ENCODE data around the gene PBX3. TPM values are rescaled to one million over a fixed set of nuclear protein-coding genes. Genes with fewer than 3 reads are reported as not detected.

PBX3 gene
- total and polyA plus RNA-seq, 2 donors (not counting 1 experiment from before 2014, with no cell fraction given): 35.8 to 51.8 TPM

DNA sequence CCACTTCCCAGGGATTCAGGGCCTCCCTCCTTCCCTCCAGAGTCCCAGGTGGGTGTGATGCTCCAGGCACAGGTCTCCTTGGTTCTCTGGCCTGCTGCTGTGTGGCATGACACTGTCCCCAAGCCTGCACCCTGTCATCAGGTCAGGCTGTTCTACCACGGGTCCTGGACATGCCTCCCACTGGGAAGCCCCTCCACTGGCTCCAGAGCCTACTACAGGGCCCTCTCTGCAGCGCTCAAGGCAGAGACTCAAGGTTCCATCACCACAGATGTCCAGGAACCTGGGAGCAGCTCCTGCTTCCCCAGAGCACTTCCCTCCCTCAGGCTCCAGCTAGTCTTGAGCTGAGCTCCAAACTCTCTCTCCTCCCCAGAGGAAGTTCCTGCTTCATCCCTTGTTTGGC lies 237.3 kb downstream of the PBX3 start:
- no peaks in the 10 kb centered on the region for H3K27me3 ChIP-seq (ENCODE audit: control insufficient read depth, insufficient read depth, low read length)
- H4K20me1 ChIP-seq (ENCODE audit: control insufficient read depth, extremely low read depth, insufficient read depth, low read length): no peaks in the 10 kb centered on the region
- no peak overlapping the region for H3K4me3 ChIP-seq (replicated peaks in 1 of 4; ENCODE audit: control extremely low read depth in 1 of 4, insufficient read depth in 1 of 4, low read depth in 3 of 4, low read length in 4 of 4)
- H2AFZ ChIP-seq (ENCODE audit: low read length): no peak overlapping the region
- H3K27ac ChIP-seq (ENCODE audit: insufficient read depth, low read length): no peak overlapping the region
- no peak for TF ChIP-seq EZH2 (IDR thresholded peaks at IDR 0.05; ENCODE audit: low read length, missing control alignments)
- TF ChIP-seq, protein P1, sequence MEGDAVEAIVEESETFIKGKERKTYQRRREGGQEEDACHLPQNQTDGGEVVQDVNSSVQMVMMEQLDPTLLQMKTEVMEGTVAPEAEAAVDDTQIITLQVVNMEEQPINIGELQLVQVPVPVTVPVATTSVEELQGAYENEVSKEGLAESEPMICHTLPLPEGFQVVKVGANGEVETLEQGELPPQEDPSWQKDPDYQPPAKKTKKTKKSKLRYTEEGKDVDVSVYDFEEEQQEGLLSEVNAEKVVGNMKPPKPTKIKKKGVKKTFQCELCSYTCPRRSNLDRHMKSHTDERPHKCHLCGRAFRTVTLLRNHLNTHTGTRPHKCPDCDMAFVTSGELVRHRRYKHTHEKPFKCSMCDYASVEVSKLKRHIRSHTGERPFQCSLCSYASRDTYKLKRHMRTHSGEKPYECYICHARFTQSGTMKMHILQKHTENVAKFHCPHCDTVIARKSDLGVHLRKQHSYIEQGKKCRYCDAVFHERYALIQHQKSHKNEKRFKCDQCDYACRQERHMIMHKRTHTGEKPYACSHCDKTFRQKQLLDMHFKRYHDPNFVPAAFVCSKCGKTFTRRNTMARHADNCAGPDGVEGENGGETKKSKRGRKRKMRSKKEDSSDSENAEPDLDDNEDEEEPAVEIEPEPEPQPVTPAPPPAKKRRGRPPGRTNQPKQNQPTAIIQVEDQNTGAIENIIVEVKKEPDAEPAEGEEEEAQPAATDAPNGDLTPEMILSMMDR (conservative IDR thresholded peaks at IDR 0.05 in 1 of 2, IDR thresholded peaks at IDR 0.05 in 1 of 2; ENCODE audit: low read depth in 1 of 2, low read length in 2 of 2): no peak
- H3K9me3 ChIP-seq (ENCODE audit: control insufficient read depth, insufficient read depth, low read depth, low read length): no peaks in the 10 kb centered on the region
- H3K36me3 ChIP-seq (ENCODE audit: control insufficient read depth, insufficient read depth, low read length): no peaks in the 10 kb centered on the region
- H3K9ac ChIP-seq (ENCODE audit: insufficient read depth, low read length): no peak overlapping the region
- no peaks in the 10 kb centered on the region for H3K79me2 ChIP-seq (ENCODE audit: control insufficient read depth, insufficient read depth, low read length)
- H3K4me2 ChIP-seq (ENCODE audit: extremely low read depth, insufficient read depth, low read length): no peak overlapping the region
- no peaks in the 10 kb centered on the region for H3K4me1 ChIP-seq (ENCODE audit: control insufficient read depth, extremely low read depth, insufficient read depth, low read length)
- no peak for DNase-seq (ENCODE audit: low read depth in 2 of 2)

DNA sequence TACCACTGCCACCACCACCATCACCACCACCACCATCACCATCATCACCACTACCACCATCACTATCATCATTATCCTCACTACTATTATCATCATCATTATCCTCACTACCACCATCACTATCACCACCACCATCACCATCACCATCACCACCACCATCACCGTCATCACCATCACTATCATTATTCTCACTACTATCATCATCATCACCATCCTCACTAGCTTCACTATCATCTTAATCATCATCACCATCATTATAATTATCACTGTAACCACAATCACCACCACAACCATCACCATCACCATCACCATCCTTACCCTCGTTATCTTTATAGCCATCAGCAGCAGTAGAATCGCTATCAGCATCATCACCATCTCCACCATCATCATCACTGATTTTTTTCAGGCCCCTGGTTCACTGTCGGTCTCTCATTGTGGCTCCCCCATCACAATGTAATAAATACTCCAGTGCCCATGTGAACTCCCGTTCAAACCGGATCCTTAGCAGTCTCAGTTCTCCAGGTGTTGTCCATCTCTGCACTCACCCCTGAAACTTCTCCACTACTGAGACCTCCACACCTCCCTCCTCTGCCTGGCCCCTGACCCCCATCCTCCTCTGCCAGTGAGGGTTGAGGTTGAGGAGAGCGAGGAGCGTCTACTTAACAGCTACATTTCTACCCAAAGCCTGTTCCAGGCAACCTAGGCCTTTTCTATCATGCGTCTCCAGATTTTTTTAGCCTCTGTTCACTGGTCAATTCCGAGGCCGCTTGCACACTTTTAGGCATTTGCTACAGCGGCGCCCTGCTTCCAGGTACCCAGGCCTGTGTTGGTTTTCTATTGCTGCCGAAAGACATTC lies 238.2 kb downstream of the PBX3 start:
- no peak overlapping the region for H2AFZ ChIP-seq (ENCODE audit: low read length)
- no peaks in the 10 kb centered on the region for H4K20me1 ChIP-seq (ENCODE audit: control insufficient read depth, extremely low read depth, insufficient read depth, low read length)
- H3K27ac ChIP-seq (ENCODE audit: insufficient read depth, low read length): no peak overlapping the region
- H3K4me1 ChIP-seq (ENCODE audit: control insufficient read depth, extremely low read depth, insufficient read depth, low read length): no peaks in the 10 kb centered on the region
- no peaks in the 10 kb centered on the region for H3K27me3 ChIP-seq (ENCODE audit: control insufficient read depth, insufficient read depth, low read length)
- no peaks in the 10 kb centered on the region for H3K9me3 ChIP-seq (ENCODE audit: control insufficient read depth, insufficient read depth, low read depth, low read length)
- no peak overlapping the region for H3K4me3 ChIP-seq (replicated peaks in 1 of 4; ENCODE audit: control extremely low read depth in 1 of 4, insufficient read depth in 1 of 4, low read depth in 3 of 4, low read length in 4 of 4)
- no peaks in the 10 kb centered on the region for H3K79me2 ChIP-seq (ENCODE audit: control insufficient read depth, insufficient read depth, low read length)
- H3K36me3 ChIP-seq (ENCODE audit: control insufficient read depth, insufficient read depth, low read length): no peaks in the 10 kb centered on the region
- DNase-seq (ENCODE audit: low read depth in 2 of 2): no peak
- no peak for TF ChIP-seq EZH2 (IDR thresholded peaks at IDR 0.05; ENCODE audit: low read length, missing control alignments)
- TF ChIP-seq, protein P1 (conservative IDR thresholded peaks at IDR 0.05 in 1 of 2, IDR thresholded peaks at IDR 0.05 in 1 of 2; ENCODE audit: low read depth in 1 of 2, low read length in 2 of 2): no peak
- no peak overlapping the region for H3K4me2 ChIP-seq (ENCODE audit: extremely low read depth, insufficient read depth, low read length)
- H3K9ac ChIP-seq (ENCODE audit: insufficient read depth, low read length): no peak overlapping the region

DNA sequence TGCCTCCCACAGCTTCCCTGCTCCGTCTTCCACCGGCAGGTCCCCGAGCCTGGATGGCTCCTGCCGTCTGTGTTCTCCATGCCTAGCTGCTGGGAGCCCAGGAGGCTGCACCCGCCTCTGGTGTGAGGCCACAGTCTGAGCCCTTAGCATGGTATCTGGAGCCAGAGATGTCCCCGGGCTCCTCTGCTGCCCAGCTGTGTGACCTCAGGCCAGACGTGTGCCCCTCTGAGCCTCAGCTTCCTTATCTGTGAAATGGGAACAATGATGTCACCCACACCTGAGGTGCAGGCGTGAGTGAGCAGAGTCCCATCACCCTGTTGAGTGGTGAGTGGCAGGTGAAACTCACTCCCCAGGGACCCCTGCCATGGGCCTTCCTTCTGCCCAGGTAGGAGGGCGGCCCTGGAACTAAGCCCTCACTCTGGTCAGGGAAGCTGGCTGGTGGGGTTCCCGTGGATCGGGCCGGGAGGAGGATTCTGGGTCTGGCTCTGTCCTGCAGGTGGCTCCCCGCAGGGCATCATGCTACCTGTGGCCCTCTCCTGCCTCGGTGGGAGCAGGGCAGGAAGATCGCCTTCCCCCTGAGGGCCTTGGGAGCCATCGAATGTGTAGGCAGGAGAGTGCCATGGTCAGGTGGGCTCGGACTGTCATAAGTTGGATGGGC lies 239.0 kb downstream of the PBX3 start:
- H3K9me3 ChIP-seq (ENCODE audit: control insufficient read depth, insufficient read depth, low read depth, low read length): no peaks in the 10 kb centered on the region
- H3K4me3 ChIP-seq (replicated peaks in 1 of 4; ENCODE audit: control extremely low read depth in 1 of 4, insufficient read depth in 1 of 4, low read depth in 3 of 4, low read length in 4 of 4): no peak overlapping the region
- no peak overlapping the region for H3K9ac ChIP-seq (ENCODE audit: insufficient read depth, low read length)
- no peak for TF ChIP-seq EZH2 (IDR thresholded peaks at IDR 0.05; ENCODE audit: low read length, missing control alignments)
- TF ChIP-seq, protein P1 (conservative IDR thresholded peaks at IDR 0.05 in 1 of 2, IDR thresholded peaks at IDR 0.05 in 1 of 2; ENCODE audit: low read depth in 1 of 2, low read length in 2 of 2): no peak
- H3K4me2 ChIP-seq (ENCODE audit: extremely low read depth, insufficient read depth, low read length): no peak overlapping the region
- DNase-seq (ENCODE audit: low read depth in 2 of 2): no peak
- no peak overlapping the region for H3K27ac ChIP-seq (ENCODE audit: insufficient read depth, low read length)
- no peaks in the 10 kb centered on the region for H3K79me2 ChIP-seq (ENCODE audit: control insufficient read depth, insufficient read depth, low read length)
- no peaks in the 10 kb centered on the region for H3K36me3 ChIP-seq (ENCODE audit: control insufficient read depth, insufficient read depth, low read length)
- no peaks in the 10 kb centered on the region for H3K4me1 ChIP-seq (ENCODE audit: control insufficient read depth, extremely low read depth, insufficient read depth, low read length)
- no peak overlapping the region for H2AFZ ChIP-seq (ENCODE audit: low read length)
- no peaks in the 10 kb centered on the region for H3K27me3 ChIP-seq (ENCODE audit: control insufficient read depth, insufficient read depth, low read length)
- no peaks in the 10 kb centered on the region for H4K20me1 ChIP-seq (ENCODE audit: control insufficient read depth, extremely low read depth, insufficient read depth, low read length)
